HepG2 (cell line): ENCODE results near the gene MYLK3. TPM values are rescaled to one million over a fixed set of nuclear protein-coding genes. Genes with fewer than 3 reads are reported as not detected.

Experiments used
- ATAC-seq: fragments of 200-7000 bp; cut with Tn5 transposase; 3 replicates; pipeline ENCODE4 v1.9.1; 2020; ENCODE audit warnings: mild to moderate bottlenecking, moderate library complexity
- BruUV-seq: library from RNA; stranded (reverse); fragments of 400-500 nt; replicated peaks from 2 replicates; lab custom pipeline; 2021; lab: Mats Ljungman, UMichigan
- CTCF ChIA-PET: fragments of 300-600 bp; formaldehyde crosslinking; extraction: SDS; loops from one replicate; lab custom pipeline; 2021; ENCODE audit warnings: low total read pairs, inconsistent platforms, low intra/inter-chr PET ratio; lab: Yijun Ruan, JAX
- POLR2A ChIA-PET: fragments of 350-600 bp; sonication (Branson Sonifier 250); formaldehyde crosslinking; loops from one replicate; lab custom pipeline; 2020; ENCODE audit warnings: antibody characterized with exemption, inconsistent platforms; lab: Yijun Ruan, JAX
- DNase-seq: peaks from one replicate; pipeline ENCODE4 v3.0.0-alpha.2; 2015; ENCODE audit warnings: low spot score
- FAIRE-seq: peaks from 3 replicates; lab custom pipeline; 2011; peaks lifted over from hg19 to GRCh38; lab: Jason Lieb, UNC
- H2AFZ ChIP-seq: one replicate; pipeline ENCODE4 v1.6.1; 2011; ENCODE audit warnings: low read length, inconsistent platforms
- H3K27ac ChIP-seq: fragments of 300-600 bp; 3 replicates; pipeline ENCODE4 v1.8.0; 2011; ENCODE audit warnings: mixed run types, mild to moderate bottlenecking, mixed read lengths, low read length, inconsistent platforms; ENCODE audit not compliant: insufficient read depth; ENCODE audit errors: extremely low read length
- H3K27me3 ChIP-seq, 2 experiments: fragments of 200-600 bp in 1 of 2; 2 replicates in 1 of 2; 3 replicates in 1 of 2; pipeline versions ENCODE4 v1.6.0 to v1.8.0; 2011; ENCODE audit warnings: low read length in 2 of 2, mild to moderate bottlenecking in 2 of 2, moderate library complexity in 2 of 2, inconsistent platforms in 1 of 2; ENCODE audit not compliant: insufficient read depth in 2 of 2, control insufficient read depth in 1 of 2
- H3K36me3 ChIP-seq, 2 experiments: fragments of 200-600 bp in 1 of 2; replicated peaks in 1 of 2; 2 replicates in 1 of 2; 3 replicates in 1 of 2; pipeline versions ENCODE4 v1.5.1 to v1.8.0; 2011; ENCODE audit warnings: low read length in 2 of 2, inconsistent platforms in 1 of 2; ENCODE audit not compliant: insufficient read depth in 2 of 2, control insufficient read depth in 1 of 2
- H3K4me1 ChIP-seq: 2 replicates; pipeline ENCODE4 v1.5.1; 2012; ENCODE audit warnings: low read length, inconsistent platforms; ENCODE audit not compliant: insufficient read depth
- H3K4me2 ChIP-seq: 2 replicates; pipeline ENCODE4 v1.6.0; 2011; ENCODE audit warnings: low read depth, low read length, inconsistent platforms
- H3K4me3 ChIP-seq, 3 experiments: fragments of 200-600 bp in 1 of 3; sonication (generic), shearing (Covaris generic) in 1 of 3; replicated peaks in 1 of 3; 2 replicates each; pipeline ENCODE4 v1.5.1; 2011 to 2016; ENCODE audit warnings: low read length in 3 of 3, inconsistent platforms in 2 of 3, low read depth in 2 of 3, mild to moderate bottlenecking in 2 of 3, control low read depth in 1 of 3, mixed read lengths in 1 of 3; ENCODE audit not compliant: insufficient read depth in 1 of 3
- H3K79me2 ChIP-seq: one replicate; pipeline ENCODE4 v1.6.1; 2011; ENCODE audit warnings: low read length, inconsistent platforms; ENCODE audit not compliant: insufficient read depth
- H3K9ac ChIP-seq: 2 replicates; pipeline ENCODE4 v1.6.0; 2011; ENCODE audit warnings: mild to moderate bottlenecking, low read depth, low read length, inconsistent platforms; ENCODE audit not compliant: insufficient read depth
- H3K9me3 ChIP-seq: 2 replicates; pipeline ENCODE4 v1.5.1; 2012; ENCODE audit warnings: mild to moderate bottlenecking, low read length
- H4K20me1 ChIP-seq: 2 replicates; pipeline ENCODE4 v1.6.0; 2011; ENCODE audit warnings: inconsistent platforms, mild to moderate bottlenecking, low read length, moderate library complexity; ENCODE audit not compliant: insufficient read depth
- ATF7-NPFF ChIP-seq: sonication (generic); formaldehyde crosslinking; IDR thresholded peaks from 2 replicates; pipeline ENCODE4 v1.8.1; 2023; ENCODE audit warnings: mild to moderate bottlenecking, low read depth, missing genetic modification reagents, moderate library complexity
- DPF2 ChIP-seq: sonication (generic); formaldehyde crosslinking; IDR thresholded peaks from 2 replicates; pipeline ENCODE4 v1.4.0; 2020; ENCODE audit warnings: mild to moderate bottlenecking, low read depth, missing genetic modification reagents, borderline replicate concordance
- HDAC1 ChIP-seq: sonication (generic); formaldehyde crosslinking; IDR thresholded peaks from 2 replicates; pipeline ENCODE4 v1.5.1; 2020; ENCODE audit warnings: mild to moderate bottlenecking, missing genetic modification reagents
- MAF1 ChIP-seq: sonication (generic); formaldehyde crosslinking; IDR thresholded peaks from 2 replicates; pipeline ENCODE4 v1.5.0; 2020; ENCODE audit warnings: missing genetic modification reagents, borderline replicate concordance
- MBNL3 ChIP-seq: fragments of 250-450 bp; sonication (Bioruptor Pico); conservative IDR thresholded peaks from 2 replicates; pipeline ENCODE4 v1.8.0; 2022; ENCODE audit warnings: mild to moderate bottlenecking, inconsistent platforms
- MEIS2 ChIP-seq: sonication (generic); formaldehyde crosslinking; IDR thresholded peaks from 2 replicates; pipeline ENCODE4 v1.9.0; 2021; ENCODE audit warnings: mild to moderate bottlenecking, missing genetic modification reagents
- PAX8 ChIP-seq: sonication (generic); formaldehyde crosslinking; IDR thresholded peaks from 2 replicates; pipeline ENCODE4 v1.8.0; 2022; ENCODE audit warnings: mild to moderate bottlenecking, missing genetic modification reagents, borderline replicate concordance
- RXRA ChIP-seq: sonication (generic); formaldehyde crosslinking; IDR thresholded peaks from 2 replicates; pipeline ENCODE4 v1.5.1; 2020; ENCODE audit warnings: missing genetic modification reagents
- SAP130 ChIP-seq: IDR thresholded peaks from 2 replicates; pipeline ENCODE4 v1.6.1; 2016; ENCODE audit warnings: low read depth
- SRY ChIP-seq: sonication (generic); formaldehyde crosslinking; IDR thresholded peaks from 2 replicates; pipeline ENCODE4 v1.8.0; 2022; ENCODE audit warnings: mild to moderate bottlenecking, missing genetic modification reagents
- ZNF468 ChIP-seq: sonication (generic); formaldehyde crosslinking; IDR thresholded peaks from 2 replicates; pipeline ENCODE4 v1.8.0; 2022; ENCODE audit warnings: mild to moderate bottlenecking, moderate library complexity, missing genetic modification reagents
- ZNF598 ChIP-seq: sonication (generic); formaldehyde crosslinking; IDR thresholded peaks from 2 replicates; pipeline ENCODE4 v1.5.1; 2020; ENCODE audit warnings: mild to moderate bottlenecking, missing genetic modification reagents, borderline replicate concordance
- WGBS: methylation state at CpG from one replicate; pipeline ENCODE4 v1.1.6; 2017; ENCODE audit warnings: low lambda C conversion rate; 5-methylcytosine and 5-hydroxymethylcytosine counted together
- in situ Hi-C: cut with HindIII; loops from 2 replicates; pipeline ENCODE4 v1.10.0; 2017; ENCODE audit warnings: low pct_unique_long_range_greater_than_20kb; ENCODE audit not compliant: extremely low pct_ligation_motif_present
- intact Hi-C: fragments of 100-400 bp; cut with micrococcal nuclease; formaldehyde crosslinking; loops from one replicate; pipeline ENCODE4 v1.10.0; 2022; ENCODE audit not compliant: unreplicated experiment
- polyA plus RNA-seq, 8 experiments: library from polyadenylated mRNA; depleted of rRNA in 3 of 8; stranded (reverse) in 7 of 8; unstranded in 1 of 8; fragments of >200 nt; fragmentation: Illumina TruSeq in 4 of 8; extraction: Trizol in 4 of 8; gene quantifications; 2 replicates each; pipeline versions ENCODE4 v1.2.1 to v1.2.3, GENCODE V29; 2011 to 2016; ENCODE audit warnings: low read depth in 4 of 8, missing spikeins in 1 of 8, mixed read lengths in 1 of 8; ENCODE audit not compliant: insufficient read depth in 1 of 8
- total RNA-seq, 5 experiments: library from RNA; depleted of rRNA; stranded (reverse); fragments of >200 nt; fragmentation: Illumina TruSeq; extraction: Trizol; gene quantifications; 2 replicates each; pipeline ENCODE4 v1.2.3, GENCODE V29; 2016; ENCODE audit warnings: low read depth in 1 of 5
- TF ChIP-seq, protein P1 (sequence below): sonication (generic); formaldehyde crosslinking; IDR thresholded peaks from 2 replicates; pipeline ENCODE4 v1.4.0; 2020; ENCODE audit warnings: missing genetic modification reagents, borderline replicate concordance
- TF ChIP-seq, protein P2 (sequence below): sonication (generic); formaldehyde crosslinking; IDR thresholded peaks from 2 replicates; pipeline ENCODE4 v1.8.0; 2022; ENCODE audit warnings: mild to moderate bottlenecking, missing genetic modification reagents, moderate library complexity
- TF ChIP-seq, protein P3 (sequence below): sonication (generic); formaldehyde crosslinking; conservative IDR thresholded peaks from 2 replicates; pipeline ENCODE4 v1.4.0; 2020; ENCODE audit warnings: missing genetic modification reagents

Gene MYLK3
- total and polyA plus RNA-seq, 2 of the 13 experiments (the other 11 are each of a cell fraction or from before 2014, with no cell fraction given), result 0.04 to 0.18 TPM

DNA sequence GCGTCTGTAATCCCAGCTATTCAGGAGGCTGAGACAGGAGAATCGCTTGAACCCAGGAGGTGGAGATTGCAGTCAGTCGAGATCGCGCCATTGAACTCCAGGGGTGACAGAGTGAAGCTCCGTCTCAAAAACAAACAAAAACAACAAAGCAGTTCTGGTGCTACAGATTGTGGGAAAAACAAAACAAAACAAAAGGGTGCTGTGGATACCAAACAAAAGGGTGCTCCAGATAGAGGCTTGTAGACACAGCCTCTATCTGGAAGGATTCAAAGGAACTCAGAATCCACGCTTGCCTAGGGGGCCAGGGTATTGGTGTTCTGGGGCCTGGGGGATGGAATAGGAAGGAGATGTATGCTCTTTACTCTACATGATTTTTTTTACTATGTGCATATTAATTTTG, 2.5 kb downstream of the MYLK3 start:
- H3K27me3 ChIP-seq, result peaks cover 0 to 10% of the 10 kb centered on the region in 2 experiments; a peak in 2 of 5 replicates
- no peak for ATAC-seq
- no peaks in the 10 kb centered on the region for H3K36me3 ChIP-seq
- no peak overlapping the region for H2AFZ ChIP-seq
- H3K4me3 ChIP-seq, result no peak overlapping the region
- no peaks in the 10 kb centered on the region for H4K20me1 ChIP-seq
- no peak for FAIRE-seq
- H3K9me3 ChIP-seq, result no peaks in the 10 kb centered on the region
- 53% methylated on average over 7 of the region's 7 CpGs for WGBS
- intact Hi-C loops, result loop anchor here (5.0 kb wide), 1 partner anchor 42 kb away; no protein-coding TSS in a partner anchor
- DNase-seq, result no peak
- no TSS peak for BruUV-seq
- no peaks in the 10 kb centered on the region for H3K79me2 ChIP-seq
- TF ChIP-seq MEIS2 (CRISPR knock-in tag), result no peak
- no peak for TF ChIP-seq SRY (CRISPR knock-in tag)
- TF ChIP-seq DPF2 (CRISPR knock-in tag), result no peak
- TF ChIP-seq, protein P1, sequence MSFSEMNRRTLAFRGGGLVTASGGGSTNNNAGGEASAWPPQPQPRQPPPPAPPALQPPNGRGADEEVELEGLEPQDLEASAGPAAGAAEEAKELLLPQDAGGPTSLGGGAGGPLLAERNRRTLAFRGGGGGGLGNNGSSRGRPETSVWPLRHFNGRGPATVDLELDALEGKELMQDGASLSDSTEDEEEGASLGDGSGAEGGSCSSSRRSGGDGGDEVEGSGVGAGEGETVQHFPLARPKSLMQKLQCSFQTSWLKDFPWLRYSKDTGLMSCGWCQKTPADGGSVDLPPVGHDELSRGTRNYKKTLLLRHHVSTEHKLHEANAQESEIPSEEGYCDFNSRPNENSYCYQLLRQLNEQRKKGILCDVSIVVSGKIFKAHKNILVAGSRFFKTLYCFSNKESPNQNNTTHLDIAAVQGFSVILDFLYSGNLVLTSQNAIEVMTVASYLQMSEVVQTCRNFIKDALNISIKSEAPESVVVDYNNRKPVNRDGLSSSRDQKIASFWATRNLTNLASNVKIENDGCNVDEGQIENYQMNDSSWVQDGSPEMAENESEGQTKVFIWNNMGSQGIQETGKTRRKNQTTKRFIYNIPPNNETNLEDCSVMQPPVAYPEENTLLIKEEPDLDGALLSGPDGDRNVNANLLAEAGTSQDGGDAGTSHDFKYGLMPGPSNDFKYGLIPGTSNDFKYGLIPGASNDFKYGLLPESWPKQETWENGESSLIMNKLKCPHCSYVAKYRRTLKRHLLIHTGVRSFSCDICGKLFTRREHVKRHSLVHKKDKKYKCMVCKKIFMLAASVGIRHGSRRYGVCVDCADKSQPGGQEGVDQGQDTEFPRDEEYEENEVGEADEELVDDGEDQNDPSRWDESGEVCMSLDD, result no peak
- no peak for TF ChIP-seq MAF1
- H3K4me1 ChIP-seq, result peaks cover 53% of the 10 kb centered on the region
- in situ Hi-C loops, result no loop called here
- H3K27ac ChIP-seq, result no peak overlapping the region
- ChIA-PET POLR2A (no interaction called here), CTCF (no interaction called here)
- H3K9ac ChIP-seq, result no peak overlapping the region
- no peak overlapping the region for H3K4me2 ChIP-seq

DNA sequence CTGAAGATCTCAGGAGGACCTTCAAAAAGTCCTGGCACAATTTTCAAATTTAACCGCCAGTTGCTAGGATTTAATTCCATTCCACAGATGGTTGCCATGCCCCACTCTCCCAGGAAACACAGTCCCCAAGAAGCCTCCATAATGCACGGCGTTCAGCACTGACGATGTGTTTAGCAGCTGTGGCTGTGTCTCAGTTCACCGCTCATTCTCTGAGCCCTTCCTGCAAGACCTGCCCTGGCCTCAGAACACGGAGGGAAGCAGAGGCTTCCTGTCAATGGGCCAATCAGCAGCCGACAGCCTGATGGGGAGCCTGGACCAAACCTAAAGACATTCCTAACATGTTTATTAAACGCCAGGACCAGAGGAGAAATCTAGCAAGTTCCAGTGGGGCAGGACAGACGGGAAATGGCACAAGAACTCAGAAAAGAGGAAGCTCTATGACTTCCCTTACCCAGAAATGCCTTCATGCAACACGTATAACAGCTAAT, 4.9 kb downstream of the MYLK3 start:
- Histone ChIP-seq H3K27ac (no peak overlapping the region), H3K79me2 (no peaks in the 10 kb centered on the region), H3K4me3 (peak overlapping the region in 1 of 3 experiments; percentile 43; a peak in 1 of 6 replicates), H3K27me3 (peaks cover 0 to 13% of the 10 kb centered on the region in 2 experiments; a peak in 2 of 5 replicates), H3K9me3 (no peaks in the 10 kb centered on the region), H3K9ac (no peak overlapping the region), H3K4me1 (peaks cover 35% of the 10 kb centered on the region), H3K4me2 (peak overlapping the region; percentile 58), H3K36me3 (no peaks in the 10 kb centered on the region), H4K20me1 (no peaks in the 10 kb centered on the region), H2AFZ (no peak overlapping the region)
- in situ Hi-C loops (no loop called here), intact Hi-C loops (no loop called here)
- DNase-seq (peak; percentile 33), FAIRE-seq (peak; percentile 64), ATAC-seq (peak; percentile 31)
- POLR2A ChIA-PET, result no interaction called here
- 12% methylated on average over 10 of the region's 10 CpGs for WGBS
- no TSS peak for BruUV-seq
- CTCF ChIA-PET, result no interaction called here
- TF ChIP-seq MBNL3 (CRISPR knock-in tag) (no peak), RXRA (CRISPR knock-in tag) (no peak), ATF7-NPFF (CRISPR knock-in tag) (0 out of 2 replicates have a peak, but pooled peaks have one; percentile 25), SAP130 (CRISPR knock-in tag) (0 out of 2 replicates have a peak, but pooled peaks have one; percentile 12), HDAC1 (CRISPR knock-in tag) (peak; percentile 31; the same call in 1 of the 2 replicates), PAX8 (no peak), ZNF468 (CRISPR knock-in tag) (no peak), ZNF598 (CRISPR knock-in tag) (no peak)
- TF ChIP-seq, protein P2, sequence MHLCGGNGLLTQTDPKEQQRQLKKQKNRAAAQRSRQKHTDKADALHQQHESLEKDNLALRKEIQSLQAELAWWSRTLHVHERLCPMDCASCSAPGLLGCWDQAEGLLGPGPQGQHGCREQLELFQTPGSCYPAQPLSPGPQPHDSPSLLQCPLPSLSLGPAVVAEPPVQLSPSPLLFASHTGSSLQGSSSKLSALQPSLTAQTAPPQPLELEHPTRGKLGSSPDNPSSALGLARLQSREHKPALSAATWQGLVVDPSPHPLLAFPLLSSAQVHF (CRISPR knock-in tag), result no peak
- TF ChIP-seq, protein P3, sequence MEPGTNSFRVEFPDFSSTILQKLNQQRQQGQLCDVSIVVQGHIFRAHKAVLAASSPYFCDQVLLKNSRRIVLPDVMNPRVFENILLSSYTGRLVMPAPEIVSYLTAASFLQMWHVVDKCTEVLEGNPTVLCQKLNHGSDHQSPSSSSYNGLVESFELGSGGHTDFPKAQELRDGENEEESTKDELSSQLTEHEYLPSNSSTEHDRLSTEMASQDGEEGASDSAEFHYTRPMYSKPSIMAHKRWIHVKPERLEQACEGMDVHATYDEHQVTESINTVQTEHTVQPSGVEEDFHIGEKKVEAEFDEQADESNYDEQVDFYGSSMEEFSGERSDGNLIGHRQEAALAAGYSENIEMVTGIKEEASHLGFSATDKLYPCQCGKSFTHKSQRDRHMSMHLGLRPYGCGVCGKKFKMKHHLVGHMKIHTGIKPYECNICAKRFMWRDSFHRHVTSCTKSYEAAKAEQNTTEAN (CRISPR knock-in tag), result no peak
